ENCODE results near the gene YARS1. TPM values are rescaled to one million over a fixed set of nuclear protein-coding genes. Genes with fewer than 3 reads are reported as not detected.

Gene YARS1
- total RNA-seq, 3 donors from 2014 or later = 53.8 to 67.5 (median 67.2) TPM

GRCh38 chr1:32858136-32858535 lies 41.0 kb upstream of the YARS1 start:
- Histone ChIP-seq H3K9me3 (no peaks in the 10 kb centered on the region), H3K27ac (no peak overlapping the region), H3K4me1 (no peaks in the 10 kb centered on the region), H3K4me3 (no peak overlapping the region), H3K27me3 (no peaks in the 10 kb centered on the region), H3K36me3 (peaks cover 6% of the 10 kb centered on the region)
- TF ChIP-seq POLR2AphosphoS5 (IDR thresholded peaks at IDR 0.05) (no peak), CTCF (IDR thresholded peaks at IDR 0.05) (no peak), POLR2A (IDR thresholded peaks at IDR 0.05) (no peak)
- intact Hi-C loops (cut with DNase I; ENCODE audit: low total_unique reads) = no loop called here
- no peak for DNase-seq (ENCODE audit: low spot score in 2 of 2)

GRCh38 chr1:32855861-32856617 lies 38.9 kb upstream of the YARS1 start:
- intact Hi-C loops (cut with DNase I; ENCODE audit: low total_unique reads) = no loop called here
- Histone ChIP-seq H3K4me3 (no peak overlapping the region), H3K36me3 (peaks cover 6% of the 10 kb centered on the region)

GRCh38 chr1:32848354-32849063 lies 31.4 kb upstream of the YARS1 start:
- H3K36me3 ChIP-seq = peaks cover 6% of the 10 kb centered on the region
- no peaks in the 10 kb centered on the region for H3K4me1 ChIP-seq
- intact Hi-C loops (cut with DNase I; ENCODE audit: low total_unique reads) = no loop called here
- no peak overlapping the region for H3K27ac ChIP-seq
- no peak for TF ChIP-seq POLR2A (IDR thresholded peaks at IDR 0.05)
- no peak for TF ChIP-seq CTCF (IDR thresholded peaks at IDR 0.05)
- H3K9me3 ChIP-seq = peaks cover 0 to 5% of the 10 kb centered on the region in 2 donors
- no peak overlapping the region for H3K4me3 ChIP-seq
- no peaks in the 10 kb centered on the region for H3K27me3 ChIP-seq
- DNase-seq (ENCODE audit: low spot score in 2 of 2) = no peak

More at GRCh38 chr1:32855861-32856617, 38.9 kb upstream of the YARS1 start:
- Histone ChIP-seq H3K27ac (no peak overlapping the region), H3K27me3 (no peaks in the 10 kb centered on the region), H3K4me1 (no peaks in the 10 kb centered on the region), H3K9me3 (no peaks in the 10 kb centered on the region)
- no peak for DNase-seq (ENCODE audit: low spot score in 2 of 2)
- TF ChIP-seq CTCF (IDR thresholded peaks at IDR 0.05) (no peak), POLR2A (IDR thresholded peaks at IDR 0.05) (no peak), POLR2AphosphoS5 (IDR thresholded peaks at IDR 0.05) (no peak)

GRCh38 chr1:32831878-32832277 lies 14.7 kb upstream of the YARS1 start:
- no peaks in the 10 kb centered on the region for H3K9me3 ChIP-seq
- H3K27me3 ChIP-seq = no peaks in the 10 kb centered on the region
- H3K4me3 ChIP-seq = no peak overlapping the region
- H3K4me1 ChIP-seq = no peaks in the 10 kb centered on the region
- DNase-seq (ENCODE audit: low spot score in 2 of 2) = no peak
- intact Hi-C loops (cut with DNase I; ENCODE audit: low total_unique reads) = no loop called here
- H3K36me3 ChIP-seq = peaks cover 12% of the 10 kb centered on the region
- no peak overlapping the region for H3K27ac ChIP-seq
- TF ChIP-seq POLR2AphosphoS5 (IDR thresholded peaks at IDR 0.05) (no peak), CTCF (IDR thresholded peaks at IDR 0.05) (no peak)

All from breast epithelium (tissue), 4 donors.